NOMO-1 treated with DMSO at 0.1 percent for 48 hours (cell line): ENCODE data around the gene TAB3.

ENCODE experiments used
- DNase-seq: peaks from one replicate; lab custom pipeline; 2025; ENCODE audit not compliant: unreplicated experiment; lab: John Stamatoyannopoulos, UW

TAB3 gene

DNA sequence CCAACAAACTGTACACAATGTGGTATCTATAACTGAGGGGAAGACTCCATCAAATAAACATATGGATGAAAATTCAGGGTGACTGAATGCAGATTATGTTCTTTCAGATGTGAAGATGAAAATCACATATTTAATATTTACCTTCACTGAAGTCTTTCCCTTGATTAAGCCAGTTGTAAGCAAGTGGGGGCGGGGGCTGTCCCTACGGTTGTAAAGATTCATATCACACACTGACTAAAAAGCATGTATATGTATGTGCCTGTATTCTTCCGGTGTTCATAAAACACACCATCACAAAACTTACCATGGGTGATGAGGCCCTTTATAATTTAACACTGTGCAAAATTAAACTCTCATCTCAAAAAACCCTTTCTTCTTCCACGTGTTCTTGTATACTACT, 1.3 kb downstream of the TAB3 start:
- no peak for DNase-seq

DNA sequence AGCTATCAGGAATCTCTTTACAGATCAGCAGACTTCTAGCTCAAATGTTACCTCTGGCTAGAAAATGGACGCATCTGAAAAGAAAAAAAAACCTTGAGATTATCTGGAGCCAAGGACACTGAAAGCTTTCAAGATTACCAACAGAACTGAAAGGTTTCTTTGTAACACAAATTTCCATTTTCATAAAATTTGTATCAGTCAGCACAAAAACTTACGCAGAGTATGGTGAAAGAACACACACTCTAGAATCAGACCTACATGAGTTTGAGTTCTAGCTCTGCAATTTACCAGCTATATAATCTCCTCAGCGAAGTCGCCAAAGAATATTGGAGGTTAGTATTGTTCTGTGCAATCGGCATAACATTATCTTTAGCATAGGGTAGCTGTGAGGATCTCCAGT, 1.8 kb downstream of the TAB3 start:
- DNase-seq = no peak

DNA sequence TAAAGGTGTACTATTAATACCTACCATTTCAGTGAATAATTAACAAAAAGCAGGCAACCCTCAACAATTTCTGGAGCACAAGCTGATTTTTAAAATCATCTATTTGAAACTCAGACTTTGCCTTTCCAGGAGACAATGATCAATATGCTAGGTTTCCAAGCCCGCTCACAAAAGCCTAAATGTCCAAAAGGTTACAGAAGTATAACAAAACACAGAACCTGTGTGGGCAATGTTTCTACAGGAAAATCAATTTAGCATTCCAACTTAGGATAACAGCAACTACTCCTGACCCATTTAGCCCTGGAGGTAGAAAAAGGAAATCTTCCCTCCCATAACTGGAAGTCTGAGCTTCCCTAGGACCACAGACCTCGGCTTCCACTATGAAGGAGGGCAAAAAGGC, 3.9 kb downstream of the TAB3 start:
- DNase-seq = no peak

DNA sequence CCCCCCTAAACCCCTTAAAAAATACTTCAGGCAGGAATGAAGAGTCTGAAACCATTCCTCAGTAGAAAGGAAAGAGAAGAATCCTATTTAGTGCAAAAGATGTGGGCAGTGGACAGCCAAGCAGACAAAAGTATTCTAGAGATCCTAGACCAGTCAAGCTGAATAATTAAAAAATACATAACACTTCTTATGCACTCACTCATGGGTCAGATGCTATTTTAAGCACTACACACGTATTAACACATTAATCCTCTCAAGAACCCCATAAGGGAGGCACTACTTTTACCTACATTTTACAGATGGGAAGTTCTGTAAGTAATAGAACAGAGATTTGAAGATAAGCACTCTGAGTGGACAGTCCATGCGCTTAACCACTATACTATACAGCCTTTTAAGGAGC, 5.9 kb downstream of the TAB3 start:
- DNase-seq = no peak

DNA sequence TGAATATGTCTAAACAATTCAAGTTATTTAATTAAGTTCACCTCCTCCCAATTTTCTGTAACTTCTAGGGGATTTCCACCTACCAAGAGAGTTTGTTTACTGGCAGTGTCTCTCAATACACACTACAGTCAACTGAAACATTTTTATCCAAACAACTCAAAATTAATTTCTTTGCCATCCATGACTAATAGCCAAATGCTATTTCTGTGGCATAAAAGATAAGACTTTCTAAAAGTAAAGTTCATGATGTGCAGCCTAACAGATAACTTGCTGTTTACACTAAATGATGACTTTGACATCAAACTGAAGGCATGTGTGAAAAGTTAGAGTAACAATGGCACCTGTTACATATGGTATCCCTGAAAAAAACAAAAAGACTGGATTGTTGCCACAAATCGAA, 7.3 kb downstream of the TAB3 start:
- no peak for DNase-seq

DNA sequence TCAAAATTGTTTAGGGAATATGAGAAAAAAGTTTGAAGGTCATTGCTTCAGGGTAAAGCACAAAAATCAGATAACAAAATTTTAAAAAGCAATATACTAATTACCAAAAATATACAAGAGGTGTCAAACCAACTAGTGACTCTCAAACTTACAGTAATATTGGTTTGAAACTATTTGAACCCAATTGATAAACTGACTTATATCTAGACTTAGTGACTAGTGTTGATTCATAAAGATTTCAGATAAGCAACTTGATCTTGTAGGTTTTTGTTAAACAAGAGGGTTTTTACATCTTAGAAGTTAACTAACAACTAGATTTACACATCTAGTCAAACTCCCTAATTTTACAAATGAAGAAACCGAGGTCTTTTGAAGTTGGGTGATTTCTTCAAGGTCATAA, 7.7 kb downstream of the TAB3 start:
- DNase-seq = no peak

DNA sequence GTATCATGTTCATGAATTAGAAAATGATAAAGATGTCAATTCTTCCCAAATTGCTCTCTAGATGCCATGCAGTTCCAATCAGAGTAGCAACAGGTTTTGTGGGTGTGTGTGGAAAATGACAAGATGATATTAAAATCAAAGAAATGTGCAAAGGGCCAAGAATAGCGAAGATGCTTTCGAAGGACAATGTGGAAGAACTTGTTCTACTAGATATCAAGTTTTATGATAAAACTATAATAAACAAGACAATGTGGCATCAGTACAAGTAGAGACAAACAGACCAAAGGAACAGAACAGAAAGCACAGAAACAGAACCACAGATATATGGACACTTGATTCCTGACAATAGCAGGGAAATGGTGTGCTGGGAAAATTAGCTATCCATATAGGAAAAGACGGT, 9.0 kb downstream of the TAB3 start:
- no peak for DNase-seq

DNA sequence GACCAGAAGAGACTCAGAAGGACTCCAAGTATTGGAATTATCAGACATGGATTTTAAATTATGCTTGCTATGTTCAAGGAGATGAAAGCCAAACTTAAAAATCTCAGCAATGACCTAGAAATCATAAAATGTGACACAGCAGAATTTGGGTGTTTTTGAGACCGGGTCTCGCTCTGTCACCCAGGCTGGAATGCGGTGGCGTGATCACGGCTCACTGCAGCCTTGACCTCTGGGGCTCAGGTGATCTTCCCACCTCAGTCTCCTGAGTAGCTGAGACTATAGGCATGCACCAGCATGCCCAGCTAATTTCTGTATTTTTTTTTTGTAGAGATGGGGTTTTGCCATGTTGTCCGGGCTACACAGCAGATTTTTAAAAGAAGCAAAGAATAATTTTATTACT, 12.7 kb downstream of the TAB3 start:
- DNase-seq = no peak

DNA sequence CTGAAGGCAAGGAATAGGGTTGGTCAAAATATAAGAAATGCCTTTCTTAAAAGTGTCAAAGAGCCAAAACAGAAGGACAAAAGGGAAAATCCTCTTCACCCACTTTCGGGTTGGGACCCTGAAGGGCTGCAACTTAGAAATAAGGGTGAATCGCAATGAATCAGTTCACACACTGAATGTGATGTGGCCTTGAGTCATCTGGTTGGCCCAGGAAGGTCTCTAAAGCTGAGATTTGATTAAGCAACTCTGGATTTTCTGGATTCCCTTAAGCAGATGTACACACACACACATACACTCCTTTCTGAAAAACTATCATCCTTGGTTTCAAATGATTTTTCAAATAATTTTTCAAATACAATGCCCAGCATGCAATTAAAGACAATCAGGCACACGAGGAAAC, 13.1 kb downstream of the TAB3 start:
- no peak for DNase-seq

DNA sequence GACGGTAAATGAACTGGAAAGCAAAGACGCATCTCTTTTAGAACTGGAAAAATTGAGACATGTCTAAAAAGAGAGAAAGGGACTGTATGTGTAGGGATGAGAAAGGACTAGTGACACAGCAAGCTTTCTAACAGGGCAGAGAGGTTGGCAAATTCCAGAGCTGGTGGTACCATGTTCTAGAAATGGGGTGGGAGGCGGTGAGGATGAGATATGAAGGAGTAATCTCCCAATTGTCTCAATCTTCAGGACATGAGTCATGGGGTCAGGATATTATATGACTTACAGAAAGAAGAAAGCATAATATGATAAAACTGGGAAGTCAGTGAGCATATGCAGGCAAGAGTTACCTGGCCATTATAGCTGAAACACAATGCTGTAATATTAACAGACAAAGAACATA, 14.2 kb downstream of the TAB3 start:
- no peak for DNase-seq

DNA sequence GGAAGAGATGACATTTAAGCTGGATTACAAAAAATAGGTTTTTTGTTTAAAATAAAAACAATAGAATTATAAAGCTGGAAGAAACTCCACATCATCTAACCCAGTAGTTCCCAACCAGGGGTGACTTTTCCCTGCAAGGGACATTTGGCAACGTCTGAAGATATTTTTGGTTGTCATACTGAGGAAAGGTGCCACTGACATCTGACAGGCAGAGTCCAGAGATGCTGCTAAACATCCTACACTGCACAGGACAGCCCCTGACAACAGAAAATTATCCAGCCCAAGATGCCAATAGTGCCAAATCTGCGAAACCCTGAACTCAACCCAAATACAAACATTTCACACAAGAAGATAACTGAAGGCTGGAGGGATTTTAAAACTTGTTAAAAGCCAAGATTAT, 18.5 kb downstream of the TAB3 start:
- no peak for DNase-seq

DNA sequence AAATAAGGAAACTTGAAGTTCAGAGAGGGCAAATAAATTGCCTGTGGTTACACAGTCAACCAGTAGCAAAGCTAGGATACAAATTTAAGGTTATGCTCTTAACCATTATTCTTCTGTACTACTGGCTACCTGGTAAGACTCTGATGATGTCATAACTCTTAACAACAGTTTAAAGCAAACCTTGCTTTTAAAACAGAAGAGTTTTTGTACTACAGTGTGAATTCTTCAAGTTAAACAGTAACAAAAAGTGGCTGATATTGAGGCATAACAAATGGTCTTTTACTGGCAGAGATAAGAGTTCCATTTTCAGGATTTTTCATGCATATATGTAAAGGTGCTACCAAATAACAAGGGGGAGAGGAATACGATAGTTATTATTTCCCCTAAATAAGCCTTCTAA, 23.4 kb downstream of the TAB3 start:
- no peak for DNase-seq

DNA sequence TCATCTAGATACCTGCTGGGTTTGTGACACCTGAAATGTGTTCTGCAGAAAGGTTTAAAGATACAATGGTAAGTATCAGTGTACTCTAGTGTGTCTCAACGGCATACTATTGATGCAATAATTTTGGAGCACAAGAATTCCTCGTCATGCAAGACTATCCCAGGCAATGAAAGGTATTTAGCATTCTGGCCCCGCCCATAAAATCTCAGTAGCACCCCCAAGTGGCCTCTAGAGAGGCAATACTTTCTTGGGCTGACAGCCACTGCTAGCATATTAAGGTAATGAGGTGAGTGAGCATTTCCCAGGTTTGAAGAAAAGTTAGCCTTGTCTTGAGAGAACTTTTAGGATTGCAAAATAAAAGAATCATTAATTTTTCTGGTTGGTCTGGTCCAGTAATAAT, 24.0 kb downstream of the TAB3 start:
- DNase-seq = no peak

DNA sequence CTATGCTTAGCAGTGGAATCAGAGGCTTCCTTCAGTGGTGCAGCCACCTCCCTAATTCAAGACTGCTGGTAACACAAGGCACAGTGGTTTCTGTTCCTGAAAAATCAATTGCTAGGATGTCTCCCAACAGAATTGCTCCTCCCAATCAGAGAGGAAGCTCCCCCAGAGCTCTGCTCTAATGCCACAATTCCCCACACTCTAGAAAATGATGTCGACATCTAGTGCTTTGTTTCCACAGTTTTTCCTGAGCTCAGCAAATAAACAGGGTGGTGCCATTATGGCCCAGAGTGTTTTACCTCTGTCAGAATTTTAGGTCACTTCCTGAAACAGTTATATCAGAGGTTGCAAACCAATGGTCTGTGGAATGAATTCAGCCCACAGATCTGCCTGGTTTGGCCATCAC, 24.7 kb downstream of the TAB3 start:
- peak; percentile 62 for DNase-seq

DNA sequence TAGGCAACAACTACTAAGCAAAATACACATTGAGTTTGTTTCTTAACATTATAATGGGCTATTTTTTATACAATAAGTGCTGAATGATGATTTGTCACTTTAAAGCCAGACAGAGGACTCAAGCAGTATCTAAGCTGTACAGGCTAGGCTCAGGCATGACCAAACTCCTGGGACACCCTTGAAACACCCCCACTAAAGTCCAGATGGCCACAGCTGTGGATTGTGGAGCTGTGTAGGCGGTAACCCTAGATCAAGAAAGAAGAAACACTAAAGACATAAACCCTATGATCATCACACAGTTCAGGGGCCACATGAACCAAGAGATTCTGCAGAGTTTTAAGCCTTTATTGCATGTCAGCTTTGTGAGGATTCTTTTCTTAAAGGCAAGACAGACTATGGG, 25.1 kb downstream of the TAB3 start:
- DNase-seq = no peak

DNA sequence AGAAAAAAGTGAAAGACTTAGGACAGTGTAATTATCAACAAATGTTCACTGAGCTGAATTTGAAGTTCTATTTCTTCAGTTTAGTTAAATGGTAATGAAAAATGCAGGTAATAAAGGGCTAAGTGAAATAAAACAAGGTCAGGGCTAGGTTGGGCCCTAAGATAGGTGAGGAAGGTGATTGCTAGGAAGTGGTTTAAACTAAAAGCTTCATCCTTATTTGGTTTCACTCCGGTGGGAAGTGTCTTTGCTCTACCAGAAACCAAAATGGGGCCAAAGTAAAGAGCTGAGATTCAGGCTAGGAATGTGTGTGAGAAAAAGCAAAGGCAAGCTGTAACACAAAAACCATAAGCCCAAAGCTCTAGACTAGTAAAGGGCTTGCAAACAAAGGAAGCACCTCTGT, 31.0 kb downstream of the TAB3 start:
- DNase-seq = no peak

DNA sequence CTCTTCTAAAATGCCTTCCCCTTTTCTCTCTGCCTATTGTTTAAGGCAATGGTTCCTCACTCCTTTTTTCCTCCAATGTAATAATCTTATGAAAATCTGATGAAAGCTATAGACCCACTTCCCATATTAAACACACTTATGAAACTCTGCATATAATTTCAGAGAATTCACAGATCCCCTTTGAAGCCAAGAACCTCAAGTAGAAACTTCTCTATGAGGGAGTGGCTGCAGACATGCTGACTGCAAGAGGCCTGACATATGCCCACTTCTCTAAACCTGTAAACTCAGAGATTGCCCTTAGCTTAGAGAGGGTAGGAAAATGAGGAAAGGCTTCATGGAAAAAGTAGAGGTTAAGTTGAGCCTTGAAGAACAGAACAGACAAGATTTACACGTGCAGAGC, 37.6 kb downstream of the TAB3 start:
- DNase-seq = peak; percentile 21

DNA sequence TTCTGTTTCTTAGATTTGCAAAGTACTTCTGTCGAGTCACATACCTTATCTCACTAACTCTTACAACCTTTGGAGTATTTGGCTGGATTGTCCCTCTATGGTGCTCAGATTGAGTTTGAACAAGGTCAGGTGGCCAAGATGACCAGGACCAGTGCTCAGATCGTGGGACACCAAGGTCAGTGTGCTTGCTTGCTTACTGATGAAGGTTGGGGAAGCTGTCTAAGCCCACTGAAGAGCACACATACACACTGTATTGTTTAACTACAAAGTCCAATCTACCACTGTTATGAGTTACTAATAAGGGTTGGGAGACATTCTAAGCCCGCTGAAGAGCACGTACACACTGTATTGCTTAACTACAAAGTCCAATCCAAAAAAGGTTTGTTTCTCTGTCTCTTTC, 53.7 kb downstream of the TAB3 start:
- DNase-seq = no peak

DNA sequence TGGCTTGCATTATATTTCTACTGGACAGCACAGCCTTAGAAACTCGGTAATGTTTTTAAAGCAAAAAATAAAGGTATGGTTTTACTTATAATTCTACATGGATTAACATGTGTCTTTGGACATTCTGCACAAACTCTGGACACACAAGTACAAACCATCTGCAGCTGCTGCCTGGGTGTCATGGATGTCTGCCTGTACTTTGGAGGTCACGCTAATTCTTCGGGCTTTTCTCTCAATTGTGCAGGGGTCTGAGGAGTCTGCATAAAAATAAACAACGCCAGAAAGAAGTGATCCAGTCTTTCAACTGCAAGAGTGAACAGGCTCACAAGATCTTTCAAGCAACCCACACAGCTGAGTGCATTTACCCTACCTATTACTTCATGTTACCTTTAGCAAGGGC, 55.2 kb downstream of the TAB3 start:
- DNase-seq = no peak

DNA sequence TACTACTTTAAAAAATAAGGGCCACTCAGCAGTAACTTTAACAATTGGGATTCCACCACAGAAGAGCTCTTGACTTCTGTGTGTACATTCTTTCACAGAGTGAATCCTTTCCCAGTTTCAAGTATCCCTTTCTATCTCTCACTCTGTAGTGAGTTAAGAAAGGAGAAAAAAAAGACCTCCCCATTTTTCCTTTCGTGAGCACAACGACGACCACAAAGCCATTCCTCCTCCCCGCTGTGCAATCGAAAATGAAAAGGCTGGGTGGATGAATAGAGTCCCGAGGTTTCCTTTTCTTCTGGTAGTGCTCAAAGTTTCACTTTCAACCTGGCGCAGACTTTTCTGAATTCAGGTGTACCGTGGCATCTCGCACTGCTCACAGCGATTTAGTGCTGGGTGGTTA, 58.0 kb downstream of the TAB3 start:
- DNase-seq = no peak

DNA sequence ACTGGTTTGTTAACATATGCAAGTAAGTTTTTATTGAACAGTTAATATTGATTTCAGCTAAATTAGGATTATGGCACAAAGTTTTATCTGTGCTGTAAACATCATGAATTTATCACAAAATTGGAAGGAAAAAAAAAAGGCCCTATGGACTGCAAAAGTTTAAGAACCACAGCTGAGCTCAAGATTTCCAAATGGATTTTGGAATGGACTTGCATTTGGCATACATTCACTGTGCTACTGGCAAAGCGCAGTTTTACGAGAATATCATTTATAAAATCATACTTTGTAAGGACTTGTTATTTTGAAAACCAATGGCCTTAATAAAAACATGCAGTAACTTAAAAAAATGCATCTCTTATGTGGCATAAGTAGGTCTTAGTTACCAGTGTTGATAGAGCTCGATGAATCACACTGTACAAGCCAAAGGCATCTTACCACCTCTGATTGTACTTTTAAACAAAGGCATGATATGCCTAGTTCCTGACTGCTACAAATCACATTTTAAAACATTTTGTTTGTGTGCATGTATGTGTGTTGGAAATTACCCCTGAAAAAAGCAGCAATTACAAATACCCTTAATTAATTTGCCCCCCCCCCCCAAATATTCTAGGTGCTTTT, 58.6 kb downstream of the TAB3 start:
- DNase-seq = no peak

DNA sequence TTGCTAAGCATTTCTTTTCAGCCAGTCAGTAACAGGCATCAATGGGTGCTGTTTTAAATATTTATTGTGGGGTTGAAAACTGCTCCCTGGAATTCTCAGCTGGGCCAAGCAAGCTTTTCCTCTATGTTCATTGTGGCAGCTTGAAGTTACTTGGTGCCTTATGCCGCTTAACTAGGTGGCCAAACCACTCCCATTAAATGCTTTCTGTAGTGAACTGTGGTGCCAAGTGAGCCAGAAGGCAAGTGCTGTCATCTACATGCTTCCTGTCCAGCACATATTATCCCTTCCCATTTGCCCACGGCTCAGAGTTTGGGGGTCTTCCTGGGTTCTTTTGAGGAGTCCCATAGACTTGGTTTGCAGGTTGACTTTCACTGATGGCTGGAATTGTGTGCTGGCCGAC, 64.8 kb downstream of the TAB3 start:
- no peak for DNase-seq

DNA sequence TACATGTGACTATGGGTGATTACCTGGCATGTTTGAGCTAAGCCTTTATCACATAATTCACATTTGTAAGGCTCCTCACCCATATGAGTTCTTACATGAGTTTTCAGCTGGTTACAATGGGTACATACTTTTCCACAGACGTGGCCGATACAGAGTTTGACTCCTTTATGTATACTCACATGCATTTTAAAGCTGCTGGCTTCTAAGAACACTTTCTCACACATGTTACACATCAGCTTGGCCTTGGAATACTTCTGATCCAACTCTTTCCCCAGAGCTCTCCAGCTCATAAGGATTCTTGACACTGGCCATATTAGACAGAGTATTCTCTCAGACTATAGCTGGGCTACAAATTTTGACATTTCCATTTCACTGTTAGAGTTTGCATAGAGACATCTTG, 66.3 kb downstream of the TAB3 start:
- DNase-seq = no peak
